PC-9 (cell line): ENCODE results near the gene SFT2D2. TPM values are rescaled to one million over a fixed set of nuclear protein-coding genes. Genes with fewer than 3 reads are reported as not detected.

Experiments
- BruUV-seq: library from RNA; stranded (reverse); fragments of 400-500 nt; replicated peaks from 2 replicates; lab custom pipeline; 2021; lab: Mats Ljungman, UMichigan
- CTCF ChIA-PET: fragments of 300-600 bp; sonication (Branson Sonifier 250); formaldehyde crosslinking; loops from one replicate; lab custom pipeline; 2022; ENCODE audit warnings: antibody characterized with exemption; lab: Charles Lee
- POLR2A ChIA-PET: fragments of 300-600 bp; sonication (Branson Sonifier 250); formaldehyde crosslinking; loops from one replicate; lab custom pipeline; 2022; ENCODE audit warnings: antibody characterized with exemption; ENCODE audit not compliant: unreplicated experiment; lab: Charles Lee
- DNase-seq, 2 experiments: peaks; one replicate each; pipeline versions ENCODE4 v3.0.0 to v3.0.0-alpha.2; 2015 to 2022; ENCODE audit warnings: mixed read lengths in 1 of 2
- H2AFZ ChIP-seq: fragments of 200-600 bp; sonication (generic); 2 replicates; pipeline ENCODE4 v1.8.1; 2017; ENCODE audit warnings: antibody characterized with exemption
- H3F3A ChIP-seq: fragments of 200-600 bp; sonication (generic); 2 replicates; pipeline ENCODE4 v1.8.1; 2017; ENCODE audit warnings: antibody characterized with exemption, mild to moderate bottlenecking, low read depth; ENCODE audit not compliant: insufficient read depth
- H3K27ac ChIP-seq: fragments of 200-600 bp; sonication (generic); 2 replicates; pipeline ENCODE4 v1.6.1; 2016; ENCODE audit warnings: mixed run types
- H3K27me3 ChIP-seq: fragments of 200-600 bp; sonication (generic); 2 replicates; pipeline ENCODE4 v1.6.1; 2016; ENCODE audit warnings: low read depth, mixed run types; ENCODE audit not compliant: insufficient read depth
- H3K36me3 ChIP-seq: fragments of 200-600 bp; sonication (generic); 2 replicates; pipeline ENCODE4 v1.6.1; 2016; ENCODE audit warnings: low read depth, mixed run types
- H3K4me1 ChIP-seq: fragments of 200-600 bp; sonication (generic); replicated peaks from 2 replicates; pipeline ENCODE4 v1.6.1; 2016; ENCODE audit warnings: mixed run types; ENCODE audit not compliant: insufficient read depth
- H3K4me2 ChIP-seq: fragments of 200-600 bp; sonication (generic); 2 replicates; pipeline ENCODE4 v1.6.1; 2017; ENCODE audit warnings: mixed run types
- H3K4me3 ChIP-seq: fragments of 200-600 bp; sonication (generic); 2 replicates; pipeline ENCODE4 v1.6.1; 2016; ENCODE audit warnings: mixed run types
- H3K79me2 ChIP-seq: fragments of 200-600 bp; sonication (generic); 2 replicates; pipeline ENCODE4 v1.6.1; 2017; ENCODE audit warnings: low read depth, mixed run types
- H3K9me2 ChIP-seq: fragments of 200-600 bp; sonication (generic); 2 replicates; pipeline ENCODE4 v1.8.1; 2017; ENCODE audit warnings: mild to moderate bottlenecking; ENCODE audit not compliant: insufficient read depth
- H3K9me3 ChIP-seq: fragments of 200-600 bp; sonication (generic); 2 replicates; pipeline ENCODE4 v1.8.1; 2016; ENCODE audit warnings: low read depth; ENCODE audit not compliant: insufficient read depth
- H4K20me1 ChIP-seq: fragments of 200-600 bp; sonication (generic); 2 replicates; pipeline ENCODE4 v1.8.1; 2017; ENCODE audit not compliant: insufficient read depth
- CTCF ChIP-seq: fragments of 200-600 bp; sonication (generic); conservative IDR thresholded peaks from 2 replicates; pipeline ENCODE4 v1.6.1; 2017; ENCODE audit warnings: mixed run types, antibody characterized with exemption, mild to moderate bottlenecking, moderate library complexity
- EZH2 ChIP-seq: fragments of 200-600 bp; sonication (generic); IDR thresholded peaks from 2 replicates; pipeline ENCODE4 v1.8.0; 2017; ENCODE audit warnings: antibody characterized with exemption, low read depth
- intact Hi-C: fragments of 100-400 bp; cut with micrococcal nuclease; formaldehyde crosslinking; loops from one replicate; pipeline ENCODE4 v1.10.0; 2022; ENCODE audit not compliant: unreplicated experiment
- total RNA-seq: library from RNA; stranded (reverse); gene quantifications from 2 replicates; pipeline ENCODE4 v1.2.3, GENCODE V29; 2021

SFT2D2 gene
- total RNA-seq, 1 experiment from 2014 or later = 66.8 TPM

DNA sequence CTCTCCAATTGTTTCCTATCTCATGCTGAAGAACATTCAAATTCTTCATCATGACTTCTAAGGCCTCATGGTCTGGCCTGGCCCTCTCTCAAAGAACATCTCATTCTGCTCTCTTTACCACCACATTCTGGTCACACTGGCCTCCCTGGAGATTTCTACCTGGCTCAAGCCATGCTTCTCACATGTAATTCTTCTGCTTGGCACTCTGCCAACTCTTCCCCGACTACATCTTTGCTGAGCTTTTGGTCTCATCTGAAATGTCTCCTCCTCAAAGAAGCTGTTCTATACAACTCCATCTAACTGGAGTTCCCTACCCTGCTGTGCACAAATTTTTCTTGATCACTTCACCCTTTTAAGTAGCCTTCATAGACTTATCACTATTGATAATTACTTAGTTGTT, 53.4 kb downstream of the SFT2D2 start:
- Histone ChIP-seq H3K4me1 (no peaks in the 10 kb centered on the region), H3K4me3 (no peak overlapping the region), H3F3A (no peaks in the 10 kb centered on the region), H3K79me2 (no peaks in the 10 kb centered on the region), H3K9me3 (0 out of 2 replicates have a peak, but pooled peaks cover 3% of the 10 kb centered on the region), H4K20me1 (no peaks in the 10 kb centered on the region), H3K4me2 (no peak overlapping the region), H3K27me3 (no peaks in the 10 kb centered on the region), H2AFZ (no peak overlapping the region), H3K27ac (no peak overlapping the region), H3K36me3 (no peaks in the 10 kb centered on the region), H3K9me2 (no peaks in the 10 kb centered on the region)
- ChIA-PET POLR2A (no interaction called here), CTCF (no interaction called here)
- no TSS peak for BruUV-seq
- DNase-seq = no peak
- intact Hi-C loops = no loop called here
- TF ChIP-seq CTCF = no peak
- TF ChIP-seq EZH2 = no peak

DNA sequence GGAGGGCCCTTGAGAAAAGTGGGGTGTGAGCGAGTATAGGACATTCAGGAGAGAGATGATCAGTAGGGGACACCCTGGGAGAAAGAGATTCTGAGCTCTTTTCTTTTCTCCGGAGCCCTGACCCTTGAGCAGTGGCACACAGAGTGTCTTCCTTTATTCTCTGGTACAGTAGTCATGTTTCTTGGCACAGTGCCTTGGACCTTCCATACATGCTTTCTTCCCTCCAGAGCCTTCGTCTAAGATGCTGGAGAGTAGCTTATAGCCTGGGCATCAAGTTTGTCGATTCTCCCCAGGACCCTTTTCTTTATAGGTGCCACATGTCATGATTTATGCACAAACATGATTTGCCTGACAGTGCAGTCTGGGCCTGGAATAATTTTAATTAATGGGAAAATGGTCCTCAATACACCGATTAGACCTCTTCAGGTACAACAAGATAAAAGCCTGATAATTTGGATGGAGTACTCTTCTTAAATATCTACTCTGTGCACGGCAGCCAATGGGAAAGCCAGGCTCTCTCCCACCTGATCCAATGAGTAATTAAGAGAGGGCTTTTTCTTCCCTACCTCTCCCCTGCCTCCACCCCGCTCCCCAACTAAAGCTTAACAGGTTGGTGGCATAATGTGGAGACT, 54.6 kb downstream of the SFT2D2 start, which contains the start of gene TBX19:
Gene TBX19, plus strand, starts transcription at position 582 of the 632 bp plus-strand sequence. CDS start 214 bp downstream, outside the sequence.
- POLR2A ChIA-PET = no interaction called here
- H3K36me3 ChIP-seq = no peaks in the 10 kb centered on the region
- H4K20me1 ChIP-seq = no peaks in the 10 kb centered on the region
- H3K79me2 ChIP-seq = no peaks in the 10 kb centered on the region
- H3K27me3 ChIP-seq = no peaks in the 10 kb centered on the region
- H2AFZ ChIP-seq = no peak within 1 kb of the TSS
- H3K9me2 ChIP-seq = no peaks in the 10 kb centered on the region
- H3K9me3 ChIP-seq = 0 out of 2 replicates have a peak, but pooled peaks cover 3% of the 10 kb centered on the region
- DNase-seq = no peak
- TF ChIP-seq CTCF = no peak
- TF ChIP-seq EZH2 = no peak
- no peak within 1 kb of the TSS for H3K27ac ChIP-seq
- CTCF ChIA-PET = no interaction called here
- H3F3A ChIP-seq = peaks cover 3% of the 10 kb centered on the region; the same call in 1 of the 2 replicates
- H3K4me1 ChIP-seq = peaks cover 8% of the 10 kb centered on the region
- BruUV-seq = no TSS peak
- no peak within 1 kb of the TSS for H3K4me2 ChIP-seq
- intact Hi-C loops = no loop called here
- H3K4me3 ChIP-seq = no peak within 1 kb of the TSS

DNA sequence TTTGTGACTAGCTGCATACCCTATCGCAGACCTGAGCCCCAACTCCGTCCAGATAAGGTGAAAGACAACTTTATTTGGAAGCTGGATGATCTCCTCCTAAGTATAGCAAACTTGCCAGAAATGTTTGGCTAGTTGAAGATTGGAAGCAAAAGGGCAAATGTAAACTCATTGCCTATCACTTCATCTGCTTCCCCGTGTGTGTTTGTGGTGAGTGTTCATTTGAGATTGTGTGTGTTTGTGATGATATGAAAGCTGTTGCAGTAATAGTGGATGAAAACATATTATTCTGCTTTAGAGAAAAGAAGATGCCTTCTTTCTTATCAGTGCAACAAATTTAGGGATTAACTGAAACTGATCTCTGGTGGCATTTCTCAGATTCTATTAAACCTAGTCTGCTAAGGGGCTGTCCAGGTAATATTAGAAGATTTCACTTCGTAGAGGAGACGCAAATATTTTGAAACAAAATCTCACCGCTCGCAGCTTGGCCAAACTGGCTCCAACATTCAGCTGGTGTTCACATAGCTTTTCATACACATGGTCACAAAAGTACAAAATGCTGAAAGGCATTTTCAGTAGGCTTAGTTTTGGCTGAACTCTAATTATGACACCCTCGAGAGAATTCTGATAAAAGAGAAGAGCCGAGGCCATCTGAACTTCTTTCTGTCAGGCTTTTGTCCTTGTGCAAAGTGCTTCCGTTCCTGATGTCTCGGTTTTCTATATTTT, 56.0 kb downstream of the SFT2D2 start:
- peaks cover 6% of the 10 kb centered on the region; the same call in 1 of the 2 replicates for H3F3A ChIP-seq
- intact Hi-C loops = no loop called here
- H2AFZ ChIP-seq = no peak overlapping the region
- no peak overlapping the region for H3K4me3 ChIP-seq
- H3K27me3 ChIP-seq = no peaks in the 10 kb centered on the region
- ChIA-PET CTCF (no interaction called here), POLR2A (no interaction called here)
- TF ChIP-seq CTCF = no peak
- no peak for TF ChIP-seq EZH2
- 0 out of 2 replicates have a peak, but pooled peaks cover 3% of the 10 kb centered on the region for H3K9me3 ChIP-seq
- H3K79me2 ChIP-seq = no peaks in the 10 kb centered on the region
- no TSS peak for BruUV-seq
- no peaks in the 10 kb centered on the region for H4K20me1 ChIP-seq
- no peaks in the 10 kb centered on the region for H3K36me3 ChIP-seq
- H3K27ac ChIP-seq = no peak overlapping the region
- H3K9me2 ChIP-seq = no peaks in the 10 kb centered on the region
- H3K4me1 ChIP-seq = peaks cover 22% of the 10 kb centered on the region
- DNase-seq = no peak
- H3K4me2 ChIP-seq = no peak overlapping the region
